ENCODE measurements around the gene HECTD2.
"Not testable (repeated sequence)": the region's sequence is repeated elsewhere in the genome, so short reads cannot be mapped to it uniquely, and the experiment has no call there.

HECTD2 gene

DNA sequence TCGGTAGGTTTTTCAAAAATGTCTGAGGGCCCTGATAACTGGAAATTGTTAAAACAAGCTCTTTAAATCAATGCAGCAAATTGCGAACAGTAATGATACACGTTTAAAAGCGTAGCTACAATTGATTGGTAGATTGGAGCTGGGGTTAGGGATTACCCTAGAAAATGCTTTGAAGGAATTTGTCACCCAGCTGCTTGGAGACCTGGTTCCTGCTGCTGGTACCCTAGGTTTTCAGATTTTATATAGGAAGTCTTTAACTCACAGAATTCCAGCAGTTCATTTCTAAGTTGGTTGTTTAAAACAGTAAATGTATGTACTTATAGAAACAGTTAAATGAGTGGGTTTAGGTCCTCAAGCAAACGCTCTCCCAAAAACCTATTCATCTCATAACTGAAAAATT is 1.5 kb downstream of the HECTD2 start:
- in situ Hi-C loops (cut with HindIII; ENCODE audit: low sequenced_read_pairs): no loop called here

DNA sequence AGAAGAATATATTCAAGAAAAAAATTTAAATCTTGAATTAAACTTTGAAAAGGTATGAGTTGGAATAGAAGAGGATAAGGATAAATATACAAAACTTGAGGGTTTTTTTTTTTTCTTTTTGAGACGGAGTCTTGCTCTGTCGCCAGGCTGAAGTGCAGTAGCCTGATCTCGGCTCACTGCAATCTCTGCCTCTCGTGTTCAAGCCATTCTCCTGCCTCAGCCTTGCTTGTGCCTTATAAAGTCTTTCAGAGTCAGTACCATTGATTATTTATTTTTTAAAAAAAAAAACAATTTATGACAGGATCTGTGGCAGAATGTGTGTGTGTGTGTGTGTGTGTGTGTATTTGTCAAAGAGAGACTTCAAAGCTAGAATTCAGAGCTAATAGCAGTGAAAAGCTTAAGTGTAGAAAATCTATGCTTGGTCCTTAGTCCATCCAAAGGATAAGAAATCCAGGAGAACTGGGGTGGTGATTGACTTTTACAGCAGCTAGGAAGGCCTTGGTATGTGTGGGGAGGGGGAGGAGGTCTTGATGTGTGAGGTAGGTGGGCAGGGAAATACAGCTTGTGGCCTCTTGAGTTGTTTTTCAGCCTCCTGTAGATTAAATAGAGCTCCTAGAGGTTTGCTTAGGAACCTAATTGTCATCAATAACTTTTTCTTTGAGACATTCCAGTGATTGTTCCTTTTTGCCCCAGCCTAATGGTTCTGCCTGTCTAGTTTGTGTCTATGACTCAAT is 2.4 kb downstream of the HECTD2 start:
- in situ Hi-C loops (cut with HindIII; ENCODE audit: low sequenced_read_pairs): no loop called here

DNA sequence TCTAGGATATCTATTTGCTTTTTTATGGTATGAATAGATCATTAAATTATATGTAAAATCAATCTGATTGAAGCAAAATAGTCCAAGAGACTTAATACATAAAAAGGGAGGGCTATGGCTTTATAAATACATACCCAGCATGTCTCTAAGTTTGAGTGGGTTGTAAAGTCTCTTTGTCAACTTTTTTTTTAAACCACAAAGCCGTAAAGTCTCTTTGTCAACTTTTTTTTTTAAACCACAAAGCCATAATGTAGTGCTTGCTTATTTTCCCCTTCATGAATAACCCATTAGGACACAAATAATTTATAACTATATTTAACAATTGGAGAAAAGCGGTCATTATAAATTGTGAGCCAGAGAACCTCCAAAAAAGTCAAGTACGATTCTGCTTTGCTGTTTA is 5.7 kb downstream of the HECTD2 start:
- in situ Hi-C loops (cut with HindIII; ENCODE audit: low sequenced_read_pairs): no loop called here

DNA sequence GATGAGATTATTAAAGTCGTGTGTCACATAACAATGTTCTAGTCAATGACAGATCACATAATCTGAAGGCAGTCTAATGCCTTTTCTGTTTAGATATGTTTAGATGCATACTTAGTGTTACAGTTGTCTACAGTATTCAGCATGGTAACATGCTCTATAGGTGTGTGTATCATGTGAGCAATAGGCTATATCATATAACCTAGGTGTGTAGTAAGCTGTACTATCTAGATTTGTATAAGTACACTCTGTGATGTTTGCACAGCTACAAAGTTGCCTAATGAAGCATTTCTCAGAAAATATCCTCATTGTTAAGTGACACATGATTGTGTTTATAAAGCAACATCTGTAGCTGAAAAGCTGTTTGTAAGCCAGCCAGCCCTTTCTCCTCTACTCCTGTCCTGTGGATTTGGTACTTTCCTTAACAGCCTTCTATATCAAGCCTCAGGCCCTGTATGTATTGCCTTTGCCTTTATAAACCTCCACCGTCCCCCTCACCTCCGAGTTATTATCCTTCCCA is 6.3 kb downstream of the HECTD2 start:
- in situ Hi-C loops (cut with HindIII; ENCODE audit: low sequenced_read_pairs): no loop called here

DNA sequence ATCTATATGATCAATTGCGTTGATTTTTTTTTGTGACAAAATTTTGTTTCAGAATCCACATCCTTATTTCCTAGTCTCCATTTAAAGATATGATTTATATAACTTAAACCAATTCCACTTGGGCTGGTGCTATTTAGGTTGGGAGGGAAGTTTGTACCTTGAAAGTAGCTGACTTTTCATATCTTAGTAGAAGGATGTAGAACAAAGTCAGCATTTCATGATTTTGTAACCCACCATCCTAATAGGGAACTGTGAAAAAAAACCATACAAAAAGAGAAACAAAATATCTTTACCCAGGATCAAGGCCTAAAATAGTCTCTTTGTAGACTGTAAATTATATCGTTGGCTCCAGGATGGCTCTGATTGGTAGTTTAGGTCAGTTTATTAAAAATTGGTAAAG is 8.3 kb downstream of the HECTD2 start:
- in situ Hi-C loops (cut with HindIII; ENCODE audit: low sequenced_read_pairs): no loop called here

DNA sequence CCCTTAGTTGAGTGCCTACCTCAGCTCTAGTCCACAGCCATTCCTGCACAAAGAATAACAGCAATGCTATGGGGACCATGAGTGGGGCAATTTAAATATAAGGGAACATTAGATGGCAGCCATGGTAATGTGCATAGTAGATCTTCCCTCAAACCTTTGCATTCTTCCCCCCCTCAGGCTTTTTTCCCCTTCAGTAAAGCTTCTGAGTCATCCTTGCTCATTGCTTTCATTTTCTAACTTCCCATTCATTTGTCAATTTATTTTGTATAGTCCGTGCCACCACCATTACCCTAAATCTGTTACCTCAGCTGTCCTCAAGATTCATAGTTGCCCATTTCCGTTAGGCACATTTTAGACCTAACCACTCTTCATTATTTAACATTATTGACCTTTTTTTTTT is 10.7 kb downstream of the HECTD2 start:
- in situ Hi-C loops (cut with HindIII; ENCODE audit: low sequenced_read_pairs): no loop called here

DNA sequence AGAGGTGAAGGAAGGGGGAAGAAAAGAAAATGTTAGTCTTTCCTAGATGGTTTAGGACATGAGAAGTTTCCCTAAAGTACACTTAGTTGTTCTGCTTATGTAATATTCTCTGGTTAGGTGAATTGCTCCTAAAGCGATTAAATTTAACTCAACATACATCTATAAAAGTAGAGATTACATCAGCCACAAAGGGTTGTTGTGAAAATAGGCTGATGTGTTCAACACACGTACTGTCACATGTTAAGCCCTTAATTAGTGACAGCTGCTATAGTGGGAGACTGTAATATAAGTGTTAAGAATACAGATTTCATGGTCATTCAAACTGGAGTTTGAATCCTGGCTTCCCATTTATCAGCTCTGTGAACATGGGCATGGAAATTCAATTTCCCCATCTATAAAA is 12.8 kb downstream of the HECTD2 start:
- in situ Hi-C loops (cut with HindIII; ENCODE audit: low sequenced_read_pairs): no loop called here

DNA sequence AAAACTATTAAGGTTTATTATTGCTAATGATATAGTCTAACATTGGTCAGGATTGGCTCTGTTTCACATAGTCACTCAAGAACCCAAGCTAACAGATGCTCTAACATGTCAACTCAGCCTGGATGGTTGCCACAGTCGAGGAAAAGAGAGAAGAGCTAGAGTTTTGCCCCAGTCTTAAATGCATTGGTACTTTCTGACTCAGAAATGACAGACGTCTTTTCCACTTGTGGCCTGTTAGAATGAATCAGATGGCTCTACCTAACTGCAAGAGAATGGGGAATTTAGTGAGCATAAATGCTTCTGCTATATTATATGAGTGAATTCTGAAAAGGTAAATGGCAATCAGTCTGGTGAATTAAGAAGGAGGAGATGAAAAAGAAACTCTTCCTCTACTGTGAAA is 13.9 kb downstream of the HECTD2 start:
- in situ Hi-C loops (cut with HindIII; ENCODE audit: low sequenced_read_pairs): no loop called here

DNA sequence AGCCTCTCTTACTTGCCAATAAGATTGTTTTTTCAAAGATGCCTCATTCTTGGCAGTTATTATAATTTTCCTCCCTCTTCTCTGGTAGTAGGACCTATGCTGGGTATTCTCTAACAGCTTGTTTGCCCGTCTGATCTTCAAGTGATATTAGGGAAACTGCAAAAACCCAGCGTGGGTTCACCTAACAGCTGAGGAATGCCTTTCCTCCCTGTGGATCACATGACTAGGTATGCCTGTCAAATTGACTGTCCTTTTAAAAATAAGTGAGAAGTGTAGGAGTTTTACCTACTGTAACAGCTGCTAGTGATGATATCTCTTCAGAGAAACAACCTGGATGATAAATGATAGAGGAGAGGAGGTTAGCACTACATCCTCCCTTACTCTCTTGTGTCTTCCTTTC is 22.0 kb downstream of the HECTD2 start:
- in situ Hi-C loops (cut with HindIII; ENCODE audit: low sequenced_read_pairs): no loop called here

DNA sequence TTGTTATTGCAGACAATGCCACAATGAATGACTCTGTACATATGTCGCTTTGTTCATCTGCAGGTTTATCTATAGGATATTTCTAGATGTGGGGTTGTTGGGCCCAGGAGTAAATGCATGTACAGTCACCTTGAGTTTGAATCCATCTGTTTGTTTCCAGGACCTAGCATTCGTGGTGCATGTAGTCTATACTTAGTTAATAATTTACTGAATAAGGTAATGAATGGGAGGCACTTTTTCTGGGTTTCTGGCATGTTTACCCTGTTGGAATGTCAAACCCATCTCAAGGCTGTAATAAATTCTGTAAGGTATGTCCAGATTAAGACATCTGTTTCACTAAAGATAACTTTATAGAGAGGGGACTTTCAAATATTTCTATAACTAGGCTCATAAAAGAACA is 23.5 kb downstream of the HECTD2 start:
- in situ Hi-C loops (cut with HindIII; ENCODE audit: low sequenced_read_pairs): no loop called here

DNA sequence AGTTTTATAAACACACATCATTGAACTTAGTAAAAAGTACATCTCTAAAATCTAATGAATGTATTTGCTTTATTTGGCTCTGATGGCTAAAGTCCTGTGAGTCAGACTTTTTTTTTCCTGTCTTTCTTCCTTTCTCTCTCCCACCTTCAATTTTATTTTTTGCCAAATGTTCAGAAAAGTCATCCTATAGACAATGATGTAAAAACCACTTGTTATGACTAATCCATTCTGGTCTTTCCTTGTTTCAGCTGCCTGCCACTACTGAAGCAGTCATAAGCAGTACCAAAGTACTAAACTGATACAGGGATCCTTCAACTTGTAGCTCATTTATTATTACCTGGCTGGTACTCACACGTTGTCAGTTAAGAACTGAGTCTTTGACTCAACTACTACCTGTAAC is 23.9 kb downstream of the HECTD2 start:
- in situ Hi-C loops (cut with HindIII; ENCODE audit: low sequenced_read_pairs): no loop called here

DNA sequence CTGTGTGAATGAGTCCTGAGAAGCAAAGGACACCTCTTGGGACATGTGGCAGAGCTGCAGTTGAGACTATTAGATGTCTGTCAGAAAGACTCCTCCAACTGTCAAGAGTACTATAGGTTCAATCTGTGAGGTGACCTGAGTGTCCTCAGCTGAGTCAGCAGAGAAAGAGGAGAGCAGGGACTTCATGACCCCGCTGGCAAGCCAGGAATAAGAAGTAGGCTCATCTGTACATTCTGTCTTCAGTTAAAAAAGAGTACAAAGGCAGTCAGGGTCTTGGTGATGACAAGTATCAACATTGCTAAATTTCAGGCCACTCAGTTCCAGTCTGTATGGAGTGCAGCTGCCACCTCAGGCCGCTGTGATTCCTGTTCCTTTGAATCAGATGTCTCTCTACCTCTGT is 25.1 kb downstream of the HECTD2 start:
- in situ Hi-C loops (cut with HindIII; ENCODE audit: low sequenced_read_pairs): no loop called here

DNA sequence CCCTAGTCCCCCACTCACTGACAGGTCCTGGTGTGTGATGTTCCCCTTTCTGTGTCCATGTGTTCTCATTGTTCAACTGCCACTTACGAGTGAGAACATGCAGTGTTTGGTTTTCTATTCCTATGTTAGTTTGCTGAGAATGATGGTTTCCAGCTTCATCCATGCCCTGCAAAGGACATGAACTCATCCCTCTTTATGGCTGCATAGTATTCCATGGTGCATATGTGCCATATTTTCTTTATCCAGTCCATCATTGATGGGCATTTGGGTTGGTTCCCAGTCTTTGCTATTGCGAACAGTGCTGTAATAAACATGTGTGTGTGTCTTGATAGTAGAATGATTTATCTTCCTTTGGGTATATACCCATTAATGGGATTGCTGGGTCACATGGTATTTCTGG is 28.1 kb downstream of the HECTD2 start:
- in situ Hi-C loops (cut with HindIII; ENCODE audit: low sequenced_read_pairs): not testable (repeated sequence)

DNA sequence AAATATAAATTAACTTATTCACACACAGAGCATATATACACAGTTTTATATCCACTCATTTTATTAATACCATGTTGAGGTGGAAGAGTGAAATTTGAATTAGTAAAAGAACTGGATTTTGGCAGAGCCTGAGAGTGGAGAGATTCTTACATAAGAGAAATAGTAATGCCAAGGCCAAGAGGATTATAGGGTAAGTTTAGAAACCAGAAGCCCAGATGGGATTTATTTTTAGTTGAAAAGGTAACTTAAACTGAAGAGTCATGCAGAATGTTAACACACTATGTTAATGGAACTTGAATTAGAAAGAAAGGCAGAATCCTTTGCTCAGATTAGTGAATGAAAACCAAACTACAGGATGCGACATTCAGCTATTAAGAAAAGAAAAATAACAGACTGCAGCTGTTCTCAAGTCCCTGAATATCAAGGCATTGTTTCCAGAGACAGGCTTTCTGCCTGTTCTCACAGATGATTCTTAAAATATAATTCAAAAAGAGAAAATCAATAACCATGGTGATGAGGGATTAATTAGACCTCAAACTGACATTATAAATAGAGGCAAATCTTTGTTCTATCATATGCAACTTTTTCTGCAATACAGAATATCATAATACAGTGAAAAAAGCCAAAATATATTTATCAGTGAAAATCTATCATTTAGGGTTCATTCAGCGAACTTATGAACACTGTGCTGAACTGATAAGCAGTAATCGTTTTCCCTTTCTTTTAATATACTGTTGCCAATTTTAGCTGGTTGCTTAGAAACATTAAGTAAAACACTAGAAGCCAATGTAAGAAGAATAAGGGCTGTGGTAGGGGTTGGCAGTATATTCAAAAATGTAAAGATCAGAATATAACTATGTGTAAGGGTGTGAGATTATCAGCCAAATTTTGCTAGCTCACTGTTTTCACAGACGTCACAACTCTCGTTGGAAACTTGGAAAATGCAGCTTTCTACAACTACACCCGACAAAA is 34.4 kb downstream of the HECTD2 start:
- in situ Hi-C loops (cut with HindIII; ENCODE audit: low sequenced_read_pairs): no loop called here

DNA sequence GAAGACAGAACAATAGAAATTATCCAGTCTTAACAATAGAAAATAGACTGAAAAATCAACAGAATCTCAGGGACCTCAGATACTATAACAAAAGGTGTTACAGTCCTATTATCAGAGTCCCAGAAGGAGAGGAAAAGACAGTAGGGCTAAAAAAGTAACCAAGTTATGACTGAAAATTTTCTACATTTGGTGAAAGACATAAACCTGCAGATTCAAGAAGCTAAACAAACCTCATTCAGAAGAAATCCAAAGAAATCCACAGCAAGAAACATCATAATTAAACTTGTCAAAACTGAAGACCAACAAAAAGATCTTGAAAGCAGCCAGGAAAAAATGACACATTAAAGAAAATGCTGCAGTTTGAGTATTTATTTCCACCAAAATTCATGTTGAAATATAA is 41.9 kb downstream of the HECTD2 start:
- in situ Hi-C loops (cut with HindIII; ENCODE audit: low sequenced_read_pairs): no loop called here

DNA sequence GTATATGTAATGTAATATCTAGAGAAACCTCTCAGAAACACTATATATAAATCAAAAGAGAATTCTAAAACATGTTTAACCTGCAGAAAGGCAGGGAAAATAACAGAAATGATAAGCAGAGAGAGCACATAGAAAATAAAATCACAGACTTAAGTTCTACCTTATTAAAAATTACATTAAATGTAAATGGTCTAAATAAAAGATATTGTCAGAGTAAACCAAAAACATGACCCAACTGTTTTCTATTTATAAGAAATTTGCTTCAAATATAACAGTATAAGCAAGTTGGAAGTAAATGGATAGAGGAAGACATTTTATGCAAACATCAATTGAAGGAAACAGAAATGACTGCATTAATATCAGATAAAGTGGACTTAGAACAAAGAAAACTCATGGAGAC is 43.4 kb downstream of the HECTD2 start:
- in situ Hi-C loops (cut with HindIII; ENCODE audit: low sequenced_read_pairs): no loop called here

DNA sequence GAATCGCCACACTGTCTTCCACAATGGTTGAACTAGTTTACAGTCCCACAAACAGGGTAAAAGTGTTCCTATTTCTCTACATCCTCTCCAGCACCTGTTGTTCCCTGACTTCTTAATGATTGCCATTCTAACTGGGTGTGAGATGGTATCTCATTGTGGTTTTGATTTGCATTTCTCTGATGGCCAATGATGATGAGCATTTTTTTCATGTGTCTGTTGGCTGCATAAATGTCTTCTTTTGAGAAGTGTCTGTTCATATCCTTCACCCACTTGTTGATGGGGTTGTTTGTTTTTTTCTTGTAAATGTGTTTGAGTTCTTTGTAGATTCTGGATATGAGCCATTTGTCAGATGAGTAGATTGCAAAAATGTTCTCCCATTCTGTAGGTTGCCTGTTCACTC is 45.0 kb downstream of the HECTD2 start:
- in situ Hi-C loops (cut with HindIII; ENCODE audit: low sequenced_read_pairs): not testable (repeated sequence)

DNA sequence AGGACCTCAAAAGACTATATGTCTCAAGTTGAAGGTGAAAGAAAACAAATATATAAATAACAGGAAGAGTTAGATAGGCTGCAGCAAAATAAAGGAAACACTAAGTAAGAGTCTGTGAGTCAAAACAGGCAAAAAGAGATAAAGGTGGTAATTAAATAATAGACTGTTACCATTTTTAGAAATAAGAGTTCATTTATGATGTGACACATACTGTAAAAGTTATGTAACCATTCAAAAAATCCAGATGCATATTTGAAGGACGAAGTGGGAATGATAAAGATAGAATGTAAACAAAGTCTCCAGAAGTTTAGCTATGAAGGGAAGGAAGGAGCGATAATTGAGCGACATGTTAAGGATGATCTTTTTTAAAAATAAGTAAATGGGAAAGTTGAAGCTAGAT is 50.5 kb downstream of the HECTD2 start:
- in situ Hi-C loops (cut with HindIII; ENCODE audit: low sequenced_read_pairs): no loop called here

DNA sequence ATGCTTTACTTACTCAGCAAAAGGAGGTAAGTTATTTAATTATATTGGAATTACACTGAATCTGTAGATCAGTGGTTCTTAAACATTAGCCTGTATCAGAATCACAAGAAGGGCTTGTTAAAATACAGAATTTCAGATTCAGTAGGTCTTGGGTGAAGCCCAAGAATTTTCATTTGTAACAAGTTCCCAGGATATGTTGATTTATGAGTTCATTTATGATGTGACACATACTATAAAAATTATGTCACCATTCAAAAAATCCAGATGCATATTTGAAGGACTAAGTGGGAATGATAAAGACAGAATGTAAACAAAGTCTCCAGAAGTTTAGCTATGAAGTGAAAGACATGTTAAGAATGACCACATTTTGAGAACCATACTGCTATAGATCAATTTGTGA is 52.3 kb downstream of the HECTD2 start:
- in situ Hi-C loops (cut with HindIII; ENCODE audit: low sequenced_read_pairs): no loop called here

DNA sequence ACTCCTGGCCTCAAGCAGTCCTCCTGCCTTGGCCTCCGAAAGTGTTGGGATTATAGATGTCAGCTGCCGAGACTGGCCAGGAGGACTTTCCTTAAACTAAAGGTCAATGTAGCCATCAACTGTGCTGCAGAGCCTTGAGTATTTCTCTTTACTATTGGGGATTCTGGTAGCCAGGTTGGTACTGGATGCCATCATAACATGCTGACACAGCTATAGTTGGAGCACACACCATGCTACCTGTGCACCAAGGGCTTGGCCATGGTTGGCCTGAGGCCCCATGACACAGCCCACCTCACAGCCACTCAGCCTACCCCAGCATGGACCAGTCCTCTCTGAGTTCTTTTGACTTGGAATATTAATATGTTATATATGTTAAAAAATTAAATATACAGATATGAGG is 54.4 kb downstream of the HECTD2 start:
- in situ Hi-C loops (cut with HindIII; ENCODE audit: low sequenced_read_pairs): no loop called here

DNA sequence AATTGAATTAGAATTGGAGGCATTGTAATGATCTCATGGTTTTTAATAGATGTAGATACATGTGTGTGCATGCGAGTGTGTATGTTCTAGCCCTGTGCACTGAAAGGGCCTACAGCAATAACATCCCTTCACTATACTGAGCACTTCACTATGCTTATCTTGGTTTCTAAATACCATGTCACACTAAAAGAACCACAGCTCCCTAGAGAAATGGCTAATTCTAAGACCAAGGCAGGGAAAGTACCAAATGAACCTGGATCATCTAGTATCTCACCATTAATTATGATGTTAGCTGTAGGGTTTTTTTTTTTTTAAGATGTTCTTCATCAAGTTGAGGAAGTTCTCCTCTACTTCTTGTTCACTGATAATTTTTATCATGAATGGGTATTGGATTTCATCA is 55.1 kb downstream of the HECTD2 start:
- in situ Hi-C loops (cut with HindIII; ENCODE audit: low sequenced_read_pairs): no loop called here

DNA sequence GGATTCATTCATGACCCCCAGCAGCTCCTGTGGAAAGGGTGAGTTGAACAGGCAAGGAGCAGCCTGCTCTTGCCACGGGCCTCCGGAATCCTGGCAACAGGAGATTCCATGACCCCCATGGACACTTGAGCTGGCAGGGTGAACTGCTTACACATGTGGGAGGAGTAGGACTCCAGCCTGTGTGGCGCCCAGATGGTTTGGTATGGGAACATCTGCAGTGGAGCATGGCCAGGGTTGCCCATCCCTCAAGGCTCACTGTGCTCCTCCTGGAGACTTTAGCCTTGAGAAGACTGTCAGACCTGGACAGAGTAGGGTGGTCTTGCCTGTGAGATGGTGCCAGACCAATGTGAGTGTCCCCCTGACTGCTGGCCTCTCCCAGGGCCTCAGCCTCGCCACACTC is 57.0 kb downstream of the HECTD2 start:
- in situ Hi-C loops (cut with HindIII; ENCODE audit: low sequenced_read_pairs): no loop called here

Data from endothelial cell of hepatic sinusoid (primary cell).